Measurements from ENCODE around the gene PRSS12. TPM values are rescaled to one million over a fixed set of nuclear protein-coding genes. Genes with fewer than 3 reads are reported as not detected.
A peak's percentile ranks its signal among the peaks of the same experiment; 100 is the strongest.

The PRSS12 gene
- total RNA-seq, 1 experiment from 2014 or later = 14.1 TPM

DNA sequence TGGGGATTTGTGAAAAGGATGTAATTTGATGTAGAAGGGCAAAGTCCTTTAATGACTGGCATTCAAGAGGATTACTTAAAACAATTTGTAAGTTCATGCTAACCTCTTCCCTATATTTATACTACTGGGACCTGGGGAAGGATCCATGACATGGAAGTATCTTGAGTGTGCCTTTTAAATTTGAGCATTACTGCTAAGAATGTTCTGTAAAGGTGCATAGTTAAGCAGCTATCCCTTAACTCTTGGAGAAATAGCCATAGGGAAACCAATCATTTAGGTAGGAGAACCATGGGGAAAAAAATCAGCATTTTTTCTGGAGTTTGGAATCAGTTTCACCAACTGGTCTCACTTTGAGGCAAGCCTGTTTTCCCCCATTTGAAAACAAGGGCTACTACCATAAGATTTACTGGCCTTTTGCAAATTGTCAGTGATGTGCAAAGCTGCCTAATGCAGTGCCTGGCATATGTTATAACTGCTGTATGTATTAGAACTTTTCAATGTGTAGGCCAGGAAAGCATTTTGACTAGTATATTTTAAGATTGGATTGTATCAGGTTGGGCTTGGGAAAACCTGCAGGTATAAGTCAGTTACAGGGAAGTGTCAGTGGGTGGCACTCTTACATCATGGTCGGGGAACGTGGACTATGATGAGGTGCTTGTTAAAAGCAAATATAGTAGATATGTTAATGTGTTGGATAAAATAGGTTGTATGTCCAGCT is 72.1 kb downstream of the PRSS12 start:
- H3K27ac Mint-ChIP-seq = peak overlapping the region; percentile 91
- peak; percentile 47 for DNase-seq (ENCODE audit: low spot score)
- no peaks in the 10 kb centered on the region; the same call in 1 of the 2 replicates for H3K27me3 Mint-ChIP-seq (ENCODE audit: low read depth)
- peaks cover 27% of the 10 kb centered on the region for H3K4me1 Mint-ChIP-seq
- ATAC-seq = peak; percentile 22
- peaks cover 5% of the 10 kb centered on the region for H3K9me3 Mint-ChIP-seq
- peaks cover 28% of the 10 kb centered on the region for H3K36me3 Mint-ChIP-seq
- POLR2A ChIA-PET = no interaction called here
- peak overlapping the region; percentile 90 for H3K4me3 Mint-ChIP-seq
- CTCF ChIA-PET = interaction anchor here (1.5 kb wide), 1 partner anchor 72 kb away, joined by 4 read pairs; the partner anchor contains the start of gene PRSS12
- TF ChIP-seq, protein P1, sequence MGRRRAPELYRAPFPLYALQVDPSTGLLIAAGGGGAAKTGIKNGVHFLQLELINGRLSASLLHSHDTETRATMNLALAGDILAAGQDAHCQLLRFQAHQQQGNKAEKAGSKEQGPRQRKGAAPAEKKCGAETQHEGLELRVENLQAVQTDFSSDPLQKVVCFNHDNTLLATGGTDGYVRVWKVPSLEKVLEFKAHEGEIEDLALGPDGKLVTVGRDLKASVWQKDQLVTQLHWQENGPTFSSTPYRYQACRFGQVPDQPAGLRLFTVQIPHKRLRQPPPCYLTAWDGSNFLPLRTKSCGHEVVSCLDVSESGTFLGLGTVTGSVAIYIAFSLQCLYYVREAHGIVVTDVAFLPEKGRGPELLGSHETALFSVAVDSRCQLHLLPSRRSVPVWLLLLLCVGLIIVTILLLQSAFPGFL (CRISPR knock-in tag; IDR thresholded peaks at IDR 0.05; ENCODE audit: borderline replicate concordance) = no peak
- TF ChIP-seq, protein P2, sequence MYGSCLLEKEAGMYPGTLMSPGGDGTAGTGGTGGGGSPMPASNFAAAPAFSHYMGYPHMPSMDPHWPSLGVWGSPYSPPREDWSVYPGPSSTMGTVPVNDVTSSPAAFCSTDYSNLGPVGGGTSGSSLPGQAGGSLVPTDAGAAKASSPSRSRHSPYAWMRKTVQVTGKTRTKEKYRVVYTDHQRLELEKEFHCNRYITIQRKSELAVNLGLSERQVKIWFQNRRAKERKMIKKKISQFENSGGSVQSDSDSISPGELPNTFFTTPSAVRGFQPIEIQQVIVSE (CRISPR knock-in tag; IDR thresholded peaks at IDR 0.05; ENCODE audit: borderline replicate concordance) = no peak
- TF ChIP-seq ZNF232 (CRISPR knock-in tag; IDR thresholded peaks at IDR 0.05) (no peak), MXD4 (CRISPR knock-in tag; IDR thresholded peaks at IDR 0.05; ENCODE audit: borderline replicate concordance) (no peak), NFATC4 (CRISPR knock-in tag; IDR thresholded peaks at IDR 0.05) (no peak; the same call in 1 of the 2 replicates), TEAD1 (CRISPR knock-in tag; IDR thresholded peaks at IDR 0.05) (no peak), CBFB (CRISPR knock-in tag; IDR thresholded peaks at IDR 0.05; ENCODE audit: low read depth) (no peak), SP1 (CRISPR knock-in tag; conservative IDR thresholded peaks at IDR 0.05) (no peak), PRRX2 (CRISPR knock-in tag; IDR thresholded peaks at IDR 0.05) (peak; percentile 86), IRF2 (CRISPR knock-in tag; IDR thresholded peaks at IDR 0.05; ENCODE audit: borderline replicate concordance, low read depth) (no peak), NR1H2 (CRISPR knock-in tag; IDR thresholded peaks at IDR 0.05) (no peak), SOX15 (CRISPR knock-in tag; IDR thresholded peaks at IDR 0.05) (no peak), CREB1 (CRISPR knock-in tag; IDR thresholded peaks at IDR 0.05) (no peak), ZNF317 (CRISPR knock-in tag; IDR thresholded peaks at IDR 0.05; ENCODE audit: borderline replicate concordance, low read depth) (no peak), ZNF263 (CRISPR knock-in tag; IDR thresholded peaks at IDR 0.05; ENCODE audit: low read depth) (no peak), NR2C2 (CRISPR knock-in tag; IDR thresholded peaks at IDR 0.05) (no peak)
- TF ChIP-seq, protein P3, sequence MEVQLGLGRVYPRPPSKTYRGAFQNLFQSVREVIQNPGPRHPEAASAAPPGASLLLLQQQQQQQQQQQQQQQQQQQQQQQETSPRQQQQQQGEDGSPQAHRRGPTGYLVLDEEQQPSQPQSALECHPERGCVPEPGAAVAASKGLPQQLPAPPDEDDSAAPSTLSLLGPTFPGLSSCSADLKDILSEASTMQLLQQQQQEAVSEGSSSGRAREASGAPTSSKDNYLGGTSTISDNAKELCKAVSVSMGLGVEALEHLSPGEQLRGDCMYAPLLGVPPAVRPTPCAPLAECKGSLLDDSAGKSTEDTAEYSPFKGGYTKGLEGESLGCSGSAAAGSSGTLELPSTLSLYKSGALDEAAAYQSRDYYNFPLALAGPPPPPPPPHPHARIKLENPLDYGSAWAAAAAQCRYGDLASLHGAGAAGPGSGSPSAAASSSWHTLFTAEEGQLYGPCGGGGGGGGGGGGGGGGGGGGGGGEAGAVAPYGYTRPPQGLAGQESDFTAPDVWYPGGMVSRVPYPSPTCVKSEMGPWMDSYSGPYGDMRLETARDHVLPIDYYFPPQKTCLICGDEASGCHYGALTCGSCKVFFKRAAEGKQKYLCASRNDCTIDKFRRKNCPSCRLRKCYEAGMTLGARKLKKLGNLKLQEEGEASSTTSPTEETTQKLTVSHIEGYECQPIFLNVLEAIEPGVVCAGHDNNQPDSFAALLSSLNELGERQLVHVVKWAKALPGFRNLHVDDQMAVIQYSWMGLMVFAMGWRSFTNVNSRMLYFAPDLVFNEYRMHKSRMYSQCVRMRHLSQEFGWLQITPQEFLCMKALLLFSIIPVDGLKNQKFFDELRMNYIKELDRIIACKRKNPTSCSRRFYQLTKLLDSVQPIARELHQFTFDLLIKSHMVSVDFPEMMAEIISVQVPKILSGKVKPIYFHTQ (CRISPR knock-in tag; IDR thresholded peaks at IDR 0.05) = peak; percentile 74
- TF ChIP-seq, protein P4, sequence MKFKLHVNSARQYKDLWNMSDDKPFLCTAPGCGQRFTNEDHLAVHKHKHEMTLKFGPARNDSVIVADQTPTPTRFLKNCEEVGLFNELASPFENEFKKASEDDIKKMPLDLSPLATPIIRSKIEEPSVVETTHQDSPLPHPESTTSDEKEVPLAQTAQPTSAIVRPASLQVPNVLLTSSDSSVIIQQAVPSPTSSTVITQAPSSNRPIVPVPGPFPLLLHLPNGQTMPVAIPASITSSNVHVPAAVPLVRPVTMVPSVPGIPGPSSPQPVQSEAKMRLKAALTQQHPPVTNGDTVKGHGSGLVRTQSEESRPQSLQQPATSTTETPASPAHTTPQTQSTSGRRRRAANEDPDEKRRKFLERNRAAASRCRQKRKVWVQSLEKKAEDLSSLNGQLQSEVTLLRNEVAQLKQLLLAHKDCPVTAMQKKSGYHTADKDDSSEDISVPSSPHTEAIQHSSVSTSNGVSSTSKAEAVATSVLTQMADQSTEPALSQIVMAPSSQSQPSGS (CRISPR knock-in tag; IDR thresholded peaks at IDR 0.05; ENCODE audit: borderline replicate concordance, low read depth) = no peak
- TF ChIP-seq, protein P5, sequence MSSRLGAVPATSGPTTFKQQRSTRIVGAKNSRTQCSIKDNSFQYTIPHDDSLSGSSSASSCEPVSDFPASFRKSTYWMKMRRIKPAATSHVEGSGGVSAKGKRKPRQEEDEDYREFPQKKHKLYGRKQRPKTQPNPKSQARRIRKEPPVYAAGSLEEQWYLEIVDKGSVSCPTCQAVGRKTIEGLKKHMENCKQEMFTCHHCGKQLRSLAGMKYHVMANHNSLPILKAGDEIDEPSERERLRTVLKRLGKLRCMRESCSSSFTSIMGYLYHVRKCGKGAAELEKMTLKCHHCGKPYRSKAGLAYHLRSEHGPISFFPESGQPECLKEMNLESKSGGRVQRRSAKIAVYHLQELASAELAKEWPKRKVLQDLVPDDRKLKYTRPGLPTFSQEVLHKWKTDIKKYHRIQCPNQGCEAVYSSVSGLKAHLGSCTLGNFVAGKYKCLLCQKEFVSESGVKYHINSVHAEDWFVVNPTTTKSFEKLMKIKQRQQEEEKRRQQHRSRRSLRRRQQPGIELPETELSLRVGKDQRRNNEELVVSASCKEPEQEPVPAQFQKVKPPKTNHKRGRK (CRISPR knock-in tag; IDR thresholded peaks at IDR 0.05; ENCODE audit: borderline replicate concordance) = no peak
- TF ChIP-seq, protein P6, sequence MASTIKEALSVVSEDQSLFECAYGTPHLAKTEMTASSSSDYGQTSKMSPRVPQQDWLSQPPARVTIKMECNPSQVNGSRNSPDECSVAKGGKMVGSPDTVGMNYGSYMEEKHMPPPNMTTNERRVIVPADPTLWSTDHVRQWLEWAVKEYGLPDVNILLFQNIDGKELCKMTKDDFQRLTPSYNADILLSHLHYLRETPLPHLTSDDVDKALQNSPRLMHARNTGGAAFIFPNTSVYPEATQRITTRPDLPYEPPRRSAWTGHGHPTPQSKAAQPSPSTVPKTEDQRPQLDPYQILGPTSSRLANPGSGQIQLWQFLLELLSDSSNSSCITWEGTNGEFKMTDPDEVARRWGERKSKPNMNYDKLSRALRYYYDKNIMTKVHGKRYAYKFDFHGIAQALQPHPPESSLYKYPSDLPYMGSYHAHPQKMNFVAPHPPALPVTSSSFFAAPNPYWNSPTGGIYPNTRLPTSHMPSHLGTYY (CRISPR knock-in tag; IDR thresholded peaks at IDR 0.05) = peak; percentile 80; the same call in 1 of the 2 replicates
- TF ChIP-seq, protein P7, sequence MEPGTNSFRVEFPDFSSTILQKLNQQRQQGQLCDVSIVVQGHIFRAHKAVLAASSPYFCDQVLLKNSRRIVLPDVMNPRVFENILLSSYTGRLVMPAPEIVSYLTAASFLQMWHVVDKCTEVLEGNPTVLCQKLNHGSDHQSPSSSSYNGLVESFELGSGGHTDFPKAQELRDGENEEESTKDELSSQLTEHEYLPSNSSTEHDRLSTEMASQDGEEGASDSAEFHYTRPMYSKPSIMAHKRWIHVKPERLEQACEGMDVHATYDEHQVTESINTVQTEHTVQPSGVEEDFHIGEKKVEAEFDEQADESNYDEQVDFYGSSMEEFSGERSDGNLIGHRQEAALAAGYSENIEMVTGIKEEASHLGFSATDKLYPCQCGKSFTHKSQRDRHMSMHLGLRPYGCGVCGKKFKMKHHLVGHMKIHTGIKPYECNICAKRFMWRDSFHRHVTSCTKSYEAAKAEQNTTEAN (CRISPR knock-in tag; IDR thresholded peaks at IDR 0.05) = no peak
- TF ChIP-seq, protein P8, sequence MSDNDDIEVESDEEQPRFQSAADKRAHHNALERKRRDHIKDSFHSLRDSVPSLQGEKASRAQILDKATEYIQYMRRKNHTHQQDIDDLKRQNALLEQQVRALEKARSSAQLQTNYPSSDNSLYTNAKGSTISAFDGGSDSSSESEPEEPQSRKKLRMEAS (CRISPR knock-in tag; IDR thresholded peaks at IDR 0.05) = no peak
- TF ChIP-seq, protein P9, sequence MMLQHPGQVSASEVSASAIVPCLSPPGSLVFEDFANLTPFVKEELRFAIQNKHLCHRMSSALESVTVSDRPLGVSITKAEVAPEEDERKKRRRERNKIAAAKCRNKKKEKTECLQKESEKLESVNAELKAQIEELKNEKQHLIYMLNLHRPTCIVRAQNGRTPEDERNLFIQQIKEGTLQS (CRISPR knock-in tag; conservative IDR thresholded peaks at IDR 0.05) = no peak
- TF ChIP-seq, protein P10, sequence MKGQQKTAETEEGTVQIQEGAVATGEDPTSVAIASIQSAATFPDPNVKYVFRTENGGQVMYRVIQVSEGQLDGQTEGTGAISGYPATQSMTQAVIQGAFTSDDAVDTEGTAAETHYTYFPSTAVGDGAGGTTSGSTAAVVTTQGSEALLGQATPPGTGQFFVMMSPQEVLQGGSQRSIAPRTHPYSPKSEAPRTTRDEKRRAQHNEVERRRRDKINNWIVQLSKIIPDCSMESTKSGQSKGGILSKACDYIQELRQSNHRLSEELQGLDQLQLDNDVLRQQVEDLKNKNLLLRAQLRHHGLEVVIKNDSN (CRISPR knock-in tag; IDR thresholded peaks at IDR 0.05) = no peak

Data from WTC11 (cell line).